HepG2 (cell line): ENCODE data around the gene VRK2. TPM values are rescaled to one million over a fixed set of nuclear protein-coding genes. Genes with fewer than 3 reads are reported as not detected.

Source experiments
- ADNP ChIP-seq: sonication (generic); formaldehyde crosslinking; IDR thresholded peaks from 2 replicates; pipeline ENCODE4 v1.4.0; 2020; ENCODE audit warnings: missing genetic modification reagents
- CTCF ChIP-seq: sonication (generic); formaldehyde crosslinking; IDR thresholded peaks from 2 replicates; pipeline ENCODE4 v1.5.0; 2020; ENCODE audit warnings: mild to moderate bottlenecking, missing genetic modification reagents, moderate library complexity
- ELF1 ChIP-seq: sonication (generic); formaldehyde crosslinking; IDR thresholded peaks from 2 replicates; pipeline ENCODE4 v1.4.0; 2020; ENCODE audit warnings: missing genetic modification reagents
- HIC2 ChIP-seq: sonication (generic); formaldehyde crosslinking; IDR thresholded peaks from 2 replicates; pipeline ENCODE4 v1.9.0; 2022; ENCODE audit warnings: low read depth, missing genetic modification reagents
- POLR2AphosphoS5 ChIP-seq: IDR thresholded peaks from 2 replicates; pipeline ENCODE4 v1.6.1; 2012; ENCODE audit warnings: low read depth, low read length
- SAP130 ChIP-seq: IDR thresholded peaks from 2 replicates; pipeline ENCODE4 v1.6.1; 2016; ENCODE audit warnings: low read depth
- SMC3 ChIP-seq: IDR thresholded peaks from 2 replicates; pipeline ENCODE4 v1.6.1; 2011; ENCODE audit warnings: low read length, improper control_type of control experiment
- SOX13 ChIP-seq, 3 experiments: fragments of 450-650 bp in 1 of 3; sonication (generic) in 1 of 3; formaldehyde crosslinking in 1 of 3; IDR thresholded peaks in 2 of 3; conservative IDR thresholded peaks in 1 of 3; 2 replicates each; pipeline versions ENCODE4 v1.5.0 to v1.6.1; 2016 to 2020; ENCODE audit warnings: antibody characterized with exemption in 1 of 3, mild to moderate bottlenecking in 1 of 3, missing compliant biosample characterization in 1 of 3, missing genetic modification reagents in 1 of 3, moderate library complexity in 1 of 3
- SP140L ChIP-seq: sonication (generic); formaldehyde crosslinking; IDR thresholded peaks from 2 replicates; pipeline ENCODE4 v1.4.0; 2020; ENCODE audit warnings: missing genetic modification reagents, borderline replicate concordance
- STAT6 ChIP-seq: sonication (generic); formaldehyde crosslinking; IDR thresholded peaks from 2 replicates; pipeline ENCODE4 v1.4.0; 2020; ENCODE audit warnings: missing genetic modification reagents, mild to moderate bottlenecking, borderline replicate concordance
- ZBTB20 ChIP-seq: sonication (generic); formaldehyde crosslinking; IDR thresholded peaks from 2 replicates; pipeline ENCODE4 v1.8.1; 2023; ENCODE audit warnings: missing genetic modification reagents, low read depth, mild to moderate bottlenecking, borderline replicate concordance
- ZFX ChIP-seq: sonication (generic); formaldehyde crosslinking; IDR thresholded peaks from 2 replicates; pipeline ENCODE4 v1.4.0; 2020; ENCODE audit warnings: mild to moderate bottlenecking, low read depth, missing genetic modification reagents, moderate library complexity
- ZNF138 ChIP-seq: sonication (generic); formaldehyde crosslinking; IDR thresholded peaks from 2 replicates; pipeline ENCODE4 v1.5.0; 2020; ENCODE audit warnings: mild to moderate bottlenecking, low read depth, missing genetic modification reagents
- ZNF235 ChIP-seq: sonication (generic); formaldehyde crosslinking; IDR thresholded peaks from 2 replicates; pipeline ENCODE4 v1.8.1; 2023; ENCODE audit warnings: mild to moderate bottlenecking, missing genetic modification reagents, borderline replicate concordance
- ZNF362 ChIP-seq: sonication (generic); formaldehyde crosslinking; IDR thresholded peaks from 2 replicates; pipeline ENCODE4 v1.4.0; 2020; ENCODE audit warnings: missing genetic modification reagents, mild to moderate bottlenecking, borderline replicate concordance
- ZNF430 ChIP-seq: sonication (generic); formaldehyde crosslinking; IDR thresholded peaks from 2 replicates; pipeline ENCODE4 v1.9.0; 2021; ENCODE audit warnings: mild to moderate bottlenecking, missing genetic modification reagents
- ZNF546 ChIP-seq: sonication (generic); formaldehyde crosslinking; conservative IDR thresholded peaks from 2 replicates; pipeline ENCODE4 v1.8.1; 2023; ENCODE audit warnings: mild to moderate bottlenecking, missing genetic modification reagents
- ZNF557 ChIP-seq: sonication (generic); formaldehyde crosslinking; IDR thresholded peaks from 2 replicates; pipeline ENCODE4 v1.4.0; 2020; ENCODE audit warnings: missing genetic modification reagents
- ZNF580 ChIP-seq: IDR thresholded peaks from 2 replicates; pipeline ENCODE4 v1.6.1; 2016; ENCODE audit warnings: low read depth, borderline replicate concordance
- ZNF761 ChIP-seq: sonication (generic); formaldehyde crosslinking; conservative IDR thresholded peaks from 2 replicates; pipeline ENCODE4 v1.4.0; 2020; ENCODE audit warnings: mild to moderate bottlenecking, missing genetic modification reagents
- polyA plus RNA-seq, 8 experiments: library from polyadenylated mRNA; depleted of rRNA in 3 of 8; stranded (reverse) in 7 of 8; unstranded in 1 of 8; fragments of >200 nt; fragmentation: Illumina TruSeq in 4 of 8; extraction: Trizol in 4 of 8; gene quantifications; 2 replicates each; pipeline versions ENCODE4 v1.2.1 to v1.2.3, GENCODE V29; 2011 to 2016; ENCODE audit warnings: low read depth in 4 of 8, missing spikeins in 1 of 8, mixed read lengths in 1 of 8; ENCODE audit not compliant: insufficient read depth in 1 of 8
- total RNA-seq, 5 experiments: library from RNA; depleted of rRNA; stranded (reverse); fragments of >200 nt; fragmentation: Illumina TruSeq; extraction: Trizol; gene quantifications; 2 replicates each; pipeline ENCODE4 v1.2.3, GENCODE V29; 2016; ENCODE audit warnings: low read depth in 1 of 5

VRK2 gene
- total and polyA plus RNA-seq, 2 of the 13 experiments (the other 11 are each of a cell fraction or from before 2014, with no cell fraction given) = 13.3 to 29.1 TPM

GRCh38 chr2:58204195-58204959 is 157.8 kb downstream of the VRK2 start (continued):
- TF ChIP-seq SP140L (CRISPR knock-in tag) = no peak
- TF ChIP-seq CTCF (CRISPR knock-in tag) = no peak
- TF ChIP-seq ZBTB20 = peak; percentile 100
- no peak for TF ChIP-seq ZNF235
- TF ChIP-seq ADNP (CRISPR knock-in tag) = no peak
- TF ChIP-seq ZNF362 = peak; percentile 24; the same call in 1 of the 2 replicates
- TF ChIP-seq ZFX = no peak
- TF ChIP-seq SAP130 (CRISPR knock-in tag) = peak; percentile 95
- no peak for TF ChIP-seq SOX13 (IDR thresholded peaks at IDR 0.05)
- TF ChIP-seq SOX13 (CRISPR knock-in tag; conservative IDR thresholded peaks at IDR 0.05 in 1 of 2, IDR thresholded peaks at IDR 0.05 in 1 of 2) = peak in 1 of 2 experiments; percentile 90; a peak in 2 of 4 replicates
- 0 out of 2 replicates have a peak, but pooled peaks have one; percentile 29 for TF ChIP-seq ZNF761 (CRISPR knock-in tag)
- no peak; the same call in 1 of the 2 replicates for TF ChIP-seq POLR2AphosphoS5
- no peak for TF ChIP-seq ZNF138
- TF ChIP-seq ZNF546 = no peak
- no peak; the same call in 1 of the 2 replicates for TF ChIP-seq STAT6 (CRISPR knock-in tag)
- no peak for TF ChIP-seq ZNF557 (CRISPR knock-in tag)
- no peak for TF ChIP-seq SMC3
- peak; percentile 20; the same call in 1 of the 2 replicates for TF ChIP-seq ZNF580 (CRISPR knock-in tag)
- TF ChIP-seq ELF1 (CRISPR knock-in tag) = peak; percentile 13; the same call in 1 of the 2 replicates
- no peak for TF ChIP-seq HIC2 (CRISPR knock-in tag)
- 0 out of 2 replicates have a peak, but pooled peaks have one; percentile 52 for TF ChIP-seq ZNF430 (CRISPR knock-in tag)
